KG1 (cell line): ENCODE data around the gene SBK2.

Source experiments
- DNase-seq: peaks from one replicate; lab custom pipeline; 2025; lab: John Stamatoyannopoulos, UW

The SBK2 gene

GRCh38 chr19:55486043-55486970 lies 50.6 kb downstream of the SBK2 start:
- no peak for DNase-seq

- DNase-seq, result no peak
Measured at GRCh38 chr19:55485439-55486011, 51.4 kb downstream of the SBK2 start.

- peak; percentile 64 for DNase-seq
Measured at GRCh38 chr19:55484593-55485438, 52.1 kb downstream of the SBK2 start, which contains the start of gene NAT14. TSS of gene NAT14 (plus strand) at chr19:55485188. CDS start at chr19:55485709, 521 bp downstream.

- no peak for DNase-seq
Measured at GRCh38 chr19:55483706-55484592, 53.0 kb downstream of the SBK2 start.

GRCh38 chr19:55482967-55483705 lies 53.8 kb downstream of the SBK2 start:
- DNase-seq, result no peak

- DNase-seq, result no peak
Measured at GRCh38 chr19:55482156-55482961, 54.6 kb downstream of the SBK2 start.

- DNase-seq, result no peak
Measured at GRCh38 chr19:55481794-55482155, 55.2 kb downstream of the SBK2 start.

GRCh38 chr19:55481148-55481793 lies 55.7 kb downstream of the SBK2 start:
- no peak for DNase-seq

GRCh38 chr19:55479451-55480230 lies 57.3 kb downstream of the SBK2 start:
- DNase-seq, result no peak

- DNase-seq, result no peak
Measured at GRCh38 chr19:55479045-55479444, 57.9 kb downstream of the SBK2 start.
